CD4-positive, alpha-beta T cell treated with Interleukin-17A for 1 hour (primary cell): ENCODE data around the gene BABAM1.

Experiments used
- DNase-seq: peaks from one replicate; pipeline ENCODE4 v3.0.0-alpha.2; 2020

Gene BABAM1

DNA sequence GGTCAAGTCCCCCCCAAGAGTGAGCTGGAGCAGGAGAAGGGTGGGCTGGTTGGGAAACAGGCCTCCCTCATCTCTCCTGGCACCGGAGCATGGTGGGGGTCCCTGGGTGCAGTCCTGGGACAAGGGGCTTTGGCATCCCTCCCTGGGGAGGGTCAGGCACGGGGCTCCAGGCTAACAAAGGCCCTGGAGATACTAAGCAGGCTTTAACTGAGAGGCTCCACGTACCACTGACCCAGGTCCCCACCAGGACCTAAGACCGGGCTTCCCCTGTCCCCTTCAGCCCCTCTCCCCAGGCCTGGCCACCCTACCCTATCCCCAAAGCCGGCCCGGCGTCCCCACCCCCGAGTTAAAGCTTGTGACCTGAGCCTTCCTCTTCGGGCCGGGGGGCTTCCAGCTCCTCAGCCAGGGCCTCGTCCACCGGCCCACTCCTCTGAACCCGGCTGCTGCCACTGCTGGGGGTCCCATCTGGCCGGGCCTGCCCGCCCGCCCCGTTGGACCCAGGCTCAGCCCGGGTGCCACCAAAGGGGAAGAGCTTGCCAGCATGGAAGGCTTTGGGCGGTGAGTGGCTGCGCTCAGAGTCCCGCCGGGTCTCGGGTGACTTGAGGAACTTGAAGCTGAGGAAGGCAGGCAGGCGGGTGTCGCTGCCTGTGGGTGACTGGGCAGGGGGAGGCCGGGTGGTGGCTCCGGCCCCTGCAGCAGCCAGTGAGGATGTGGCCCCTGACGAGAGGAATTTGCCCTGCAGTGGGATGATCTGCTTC is 57.3 kb downstream of the BABAM1 start:
- no peak for DNase-seq

DNA sequence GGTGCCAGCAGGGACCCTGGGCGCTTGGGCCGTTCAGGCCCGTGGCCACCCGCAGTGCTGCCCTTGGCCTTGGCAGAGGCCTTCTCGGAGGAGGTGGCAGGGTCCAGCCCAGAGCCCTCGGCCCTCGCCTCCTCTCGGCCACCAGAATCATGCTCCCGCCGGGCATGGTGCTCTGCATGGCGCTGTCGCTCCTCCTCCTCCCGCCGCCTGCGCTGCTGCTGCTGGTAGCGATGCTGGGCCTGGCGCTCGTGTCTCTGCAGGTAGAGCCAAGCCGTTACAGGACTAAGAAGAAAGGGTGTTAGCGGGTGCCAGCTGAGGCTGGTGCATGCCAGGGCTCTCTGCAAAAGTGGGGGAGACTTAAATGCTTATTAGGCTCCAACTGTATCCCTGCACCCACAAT is 57.9 kb downstream of the BABAM1 start:
- no peak for DNase-seq

DNA sequence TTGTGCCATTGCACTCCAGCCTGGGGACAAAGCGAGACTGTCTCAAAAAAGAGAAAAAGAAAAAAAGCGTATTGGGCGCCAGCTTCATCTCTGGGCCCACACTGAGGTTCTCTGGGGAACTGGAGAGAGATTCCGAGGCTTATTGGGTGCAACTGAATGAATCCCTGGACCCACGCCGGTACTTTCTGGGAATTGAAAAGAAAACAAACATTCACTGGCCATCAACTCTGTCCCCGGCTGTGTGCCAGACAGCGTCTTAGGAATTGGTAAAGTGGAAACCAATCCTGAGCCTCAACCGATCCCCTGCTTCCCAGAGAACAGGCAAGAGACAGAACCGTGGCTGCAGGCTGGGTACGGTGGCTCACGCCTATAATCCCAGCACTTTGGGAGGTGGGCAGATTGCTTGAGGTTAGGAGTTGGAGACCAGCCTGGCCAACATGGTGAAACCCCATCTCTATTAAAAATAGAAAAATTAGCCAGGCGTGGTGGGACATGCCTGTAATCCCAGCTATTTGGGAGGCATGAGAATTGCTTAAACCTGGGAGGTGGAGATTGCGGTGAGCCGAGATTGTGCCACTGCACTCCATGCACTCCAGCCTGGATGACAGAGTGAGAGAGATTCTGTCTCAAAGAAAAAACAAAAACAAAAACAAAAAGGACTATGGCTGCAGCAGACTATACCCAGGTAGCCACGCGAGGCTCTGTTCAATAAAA is 58.8 kb downstream of the BABAM1 start:
- no peak for DNase-seq

DNA sequence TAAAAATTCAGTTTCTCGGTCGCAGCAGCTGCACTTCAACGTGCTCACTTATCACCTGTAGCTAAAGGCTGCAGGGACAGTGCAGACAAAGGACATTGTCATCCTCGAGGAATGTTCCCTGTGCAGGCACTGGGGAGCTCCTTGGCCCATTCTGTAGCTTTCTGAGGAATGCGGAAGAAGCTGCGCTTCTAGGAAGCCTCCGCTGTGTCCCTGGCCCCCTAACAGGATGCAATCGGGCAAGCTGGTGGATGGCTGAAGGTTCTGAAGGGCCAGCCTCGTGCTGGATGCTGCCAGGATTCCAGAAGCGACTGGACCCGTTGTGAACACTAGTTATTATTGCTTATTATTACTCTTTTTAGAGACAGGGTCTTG is 59.3 kb downstream of the BABAM1 start:
- no peak for DNase-seq

DNA sequence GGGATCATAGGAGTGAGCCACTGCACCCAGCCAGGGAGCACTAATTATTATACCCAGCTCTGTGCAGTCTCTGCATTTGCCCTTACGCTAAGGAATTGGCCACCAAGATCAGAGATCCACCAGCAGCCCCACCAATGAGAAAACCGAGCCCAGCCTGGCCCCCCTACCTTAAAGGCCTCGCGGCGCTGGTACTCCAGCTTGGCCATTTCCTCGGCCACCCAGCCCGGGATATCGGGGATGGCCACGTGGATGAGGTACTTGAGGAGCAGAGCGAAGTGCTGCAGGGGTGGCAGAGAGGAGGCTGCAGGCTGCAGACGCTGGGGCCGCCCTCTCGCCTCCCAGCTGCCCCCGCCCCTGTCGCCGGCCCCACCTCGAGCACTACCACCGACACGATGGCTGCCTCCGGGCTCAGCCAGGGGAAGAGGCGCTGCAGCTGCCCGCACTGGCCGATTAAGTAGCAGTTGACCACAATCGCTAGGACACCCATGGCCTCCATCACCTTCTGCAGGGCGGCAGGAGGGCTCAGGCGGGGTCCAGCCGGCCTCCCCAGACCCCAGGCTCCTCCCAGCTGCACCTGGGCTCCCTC is 59.9 kb downstream of the BABAM1 start:
- no peak for DNase-seq

DNA sequence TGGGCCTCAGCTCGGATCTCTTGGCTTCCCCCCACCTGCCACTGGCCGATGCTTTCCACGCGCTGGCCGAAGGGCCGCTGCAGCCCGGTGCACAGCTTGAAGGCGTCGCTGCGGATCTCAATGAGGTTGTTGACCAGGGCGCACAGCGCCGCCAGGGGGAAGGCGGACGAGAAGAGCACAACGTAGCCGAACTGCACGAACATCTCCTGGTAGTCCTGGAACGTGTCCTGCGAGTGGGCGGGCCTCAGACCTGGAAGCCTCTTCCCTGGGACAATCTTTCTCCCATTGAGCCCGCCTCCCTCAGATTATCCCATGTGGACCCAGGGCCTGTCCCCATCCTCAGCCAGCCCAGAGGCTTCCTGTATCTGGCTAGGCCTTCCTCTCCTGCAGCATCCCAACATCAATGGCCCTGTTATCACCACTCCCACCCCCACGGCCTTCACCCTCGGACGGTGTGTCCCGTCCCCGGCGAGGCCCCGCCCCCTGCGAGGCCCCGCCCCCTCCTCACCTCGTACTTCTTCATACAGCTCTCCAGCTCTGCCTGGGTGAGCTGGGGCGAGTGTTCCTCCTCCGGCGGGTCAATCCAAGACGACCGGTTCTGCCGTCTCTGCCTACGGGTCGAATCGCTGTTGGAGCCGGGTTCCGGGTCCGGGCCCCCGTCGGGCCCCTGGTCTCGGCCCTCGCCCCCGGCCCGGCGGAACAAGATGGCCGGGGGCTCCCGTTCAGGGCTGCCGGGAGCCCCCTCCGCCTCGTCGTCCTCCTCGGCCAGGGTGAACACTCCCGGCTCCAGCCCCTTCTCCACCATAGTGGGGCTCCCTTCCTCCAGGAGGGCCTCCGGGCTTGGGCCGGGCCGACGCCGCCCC is 60.6 kb downstream of the BABAM1 start:
- DNase-seq, result peak; percentile 67
